ENCODE results near the gene PLCB2. TPM values are rescaled to one million over a fixed set of nuclear protein-coding genes. Genes with fewer than 3 reads are reported as not detected.

Gene PLCB2
- total and polyA plus RNA-seq, 2 experiments from 2014 or later = 9.5 to 13.8 TPM

DNA sequence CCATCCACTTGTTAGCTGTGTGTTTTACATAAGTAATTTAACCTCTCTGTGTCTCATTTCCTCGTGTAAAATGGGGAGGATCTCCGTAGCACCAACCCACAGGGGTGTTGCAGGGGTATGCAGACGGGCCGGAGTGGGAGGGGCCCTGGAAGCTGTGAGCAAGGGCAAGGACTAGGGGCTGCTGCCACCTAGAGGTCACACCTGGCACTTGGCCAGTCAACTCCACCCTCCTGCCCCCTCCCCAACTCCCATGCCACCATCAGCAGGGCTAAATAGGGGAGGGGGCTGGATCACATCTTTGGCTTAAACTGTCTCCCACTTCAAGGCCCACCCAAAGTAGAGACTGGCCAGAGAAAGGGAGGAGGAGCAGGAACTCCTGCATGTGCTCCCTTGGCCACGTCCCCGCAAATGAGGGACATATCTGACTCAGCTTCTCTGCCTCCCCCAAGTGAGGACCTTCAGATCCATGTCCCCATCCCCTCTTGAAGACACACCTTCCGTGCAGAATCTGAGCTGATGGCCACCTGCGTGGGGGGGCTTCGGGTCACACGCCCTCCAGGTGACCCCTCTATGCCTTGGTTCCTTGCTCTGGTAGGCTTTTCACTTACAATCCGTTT is 30.4 kb upstream of the PLCB2 start:
- H3K4me1 ChIP-seq (ENCODE audit: insufficient read depth) = peaks cover 4% of the 10 kb centered on the region; the same call in 1 of the 2 replicates
- H3F3A ChIP-seq (replicated peaks; ENCODE audit: low read depth) = 0 out of 2 replicates have a peak, but pooled peaks cover 4% of the 10 kb centered on the region
- H3K9me2 ChIP-seq (ENCODE audit: insufficient read depth) = no peaks in the 10 kb centered on the region
- H3K36me3 ChIP-seq (ENCODE audit: insufficient read depth) = no peaks in the 10 kb centered on the region
- DNase-seq (ENCODE audit: low spot score) (peak; percentile 92), ATAC-seq (peak; percentile 68)
- H3K4me2 ChIP-seq = peak overlapping the region; percentile 63
- Mint-ChIP-seq H3K4me1 (peaks cover 46% of the 10 kb centered on the region), H3K36me3 (ENCODE audit: low read depth) (no peaks in the 10 kb centered on the region; the same call in 2 of the 3 replicates), H3K27me3 (ENCODE audit: insufficient read depth, low read depth, poor library complexity) (peaks cover 18% of the 10 kb centered on the region), H3K9me3 (no peaks in the 10 kb centered on the region), H3K4me3 (peak overlapping the region; percentile 30; the same call in 1 of the 3 replicates), H3K27ac (no peak overlapping the region)
- TF ChIP-seq STAT1 (IDR thresholded peaks at IDR 0.05; ENCODE audit: unreplicated experiment) = no peak
- TF ChIP-seq, protein P1, sequence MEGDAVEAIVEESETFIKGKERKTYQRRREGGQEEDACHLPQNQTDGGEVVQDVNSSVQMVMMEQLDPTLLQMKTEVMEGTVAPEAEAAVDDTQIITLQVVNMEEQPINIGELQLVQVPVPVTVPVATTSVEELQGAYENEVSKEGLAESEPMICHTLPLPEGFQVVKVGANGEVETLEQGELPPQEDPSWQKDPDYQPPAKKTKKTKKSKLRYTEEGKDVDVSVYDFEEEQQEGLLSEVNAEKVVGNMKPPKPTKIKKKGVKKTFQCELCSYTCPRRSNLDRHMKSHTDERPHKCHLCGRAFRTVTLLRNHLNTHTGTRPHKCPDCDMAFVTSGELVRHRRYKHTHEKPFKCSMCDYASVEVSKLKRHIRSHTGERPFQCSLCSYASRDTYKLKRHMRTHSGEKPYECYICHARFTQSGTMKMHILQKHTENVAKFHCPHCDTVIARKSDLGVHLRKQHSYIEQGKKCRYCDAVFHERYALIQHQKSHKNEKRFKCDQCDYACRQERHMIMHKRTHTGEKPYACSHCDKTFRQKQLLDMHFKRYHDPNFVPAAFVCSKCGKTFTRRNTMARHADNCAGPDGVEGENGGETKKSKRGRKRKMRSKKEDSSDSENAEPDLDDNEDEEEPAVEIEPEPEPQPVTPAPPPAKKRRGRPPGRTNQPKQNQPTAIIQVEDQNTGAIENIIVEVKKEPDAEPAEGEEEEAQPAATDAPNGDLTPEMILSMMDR (conservative IDR thresholded peaks at IDR 0.05; ENCODE audit: low read depth in 2 of 2) = peak; percentile 90 to 95
- H3K4me3 ChIP-seq = peak overlapping the region; percentile 34; the same call in 1 of the 2 replicates
- no peaks in the 10 kb centered on the region for H4K20me1 ChIP-seq (replicated peaks; ENCODE audit: insufficient read depth)
- H2AFZ ChIP-seq = peak overlapping the region; percentile 89
- no peaks in the 10 kb centered on the region for H3K79me2 ChIP-seq (replicated peaks; ENCODE audit: insufficient read depth)
- no peaks in the 10 kb centered on the region for H3K27me3 ChIP-seq (ENCODE audit: insufficient read depth)
- H3K27ac ChIP-seq (ENCODE audit: low read depth) = no peak overlapping the region

- H3K4me2 ChIP-seq = peak overlapping the region; percentile 63
- TF ChIP-seq ETS1 (IDR thresholded peaks at IDR 0.05) (no peak; the same call in 1 of the 2 replicates), ZNF462 (CRISPR knock-in tag; IDR thresholded peaks at IDR 0.05) (no peak), ZNF114 (CRISPR knock-in tag; IDR thresholded peaks at IDR 0.05) (no peak), NANOG (IDR thresholded peaks at IDR 0.05; ENCODE audit: borderline replicate concordance) (no peak), EZH2phosphoT487 (IDR thresholded peaks at IDR 0.05; ENCODE audit: unreplicated experiment) (no peak), STAT1 (IDR thresholded peaks at IDR 0.05; ENCODE audit: unreplicated experiment) (no peak), EZH2 (IDR thresholded peaks at IDR 0.05; ENCODE audit: low read depth, unreplicated experiment) (no peak), CREB1 (CRISPR knock-in tag; IDR thresholded peaks at IDR 0.05; ENCODE audit: low read depth) (no peak)
Observed at GRCh38 chr15:40337597-40337996, 29.9 kb upstream of the PLCB2 start.

More at GRCh38 chr15:40337597-40337996, 29.9 kb upstream of the PLCB2 start:
- Histone ChIP-seq H3F3A (replicated peaks; ENCODE audit: low read depth) (0 out of 2 replicates have a peak, but pooled peaks cover 4% of the 10 kb centered on the region), H2AFZ (peak overlapping the region; percentile 89), H3K9me2 (ENCODE audit: insufficient read depth) (0 out of 2 replicates have a peak, but pooled peaks cover 2% of the 10 kb centered on the region), H3K36me3 (ENCODE audit: insufficient read depth) (no peaks in the 10 kb centered on the region), H4K20me1 (replicated peaks; ENCODE audit: insufficient read depth) (no peaks in the 10 kb centered on the region), H3K27ac (ENCODE audit: low read depth) (no peak overlapping the region), H3K4me1 (ENCODE audit: insufficient read depth) (peaks cover 4% of the 10 kb centered on the region; the same call in 1 of the 2 replicates), H3K79me2 (replicated peaks; ENCODE audit: insufficient read depth) (no peaks in the 10 kb centered on the region), H3K4me3 (peak overlapping the region; percentile 34; the same call in 1 of the 2 replicates), H3K27me3 (ENCODE audit: insufficient read depth) (no peaks in the 10 kb centered on the region)
- ATAC-seq (peak; percentile 2), DNase-seq (ENCODE audit: low spot score) (no peak)
- H3K4me1 Mint-ChIP-seq = peaks cover 44% of the 10 kb centered on the region
- no peaks in the 10 kb centered on the region for H3K9me3 Mint-ChIP-seq
- H3K27me3 Mint-ChIP-seq (ENCODE audit: insufficient read depth, low read depth, poor library complexity) = peaks cover 20% of the 10 kb centered on the region
- H3K36me3 Mint-ChIP-seq (ENCODE audit: low read depth) = no peaks in the 10 kb centered on the region; the same call in 2 of the 3 replicates
- no peak overlapping the region for H3K4me3 Mint-ChIP-seq
- no peak overlapping the region for H3K27ac Mint-ChIP-seq

All from GM23338 (cell line).